ENCODE data around the gene SEC62.

SEC62 gene

GRCh38 chr3:169966951-169967915 is 626 bp downstream of the SEC62 start:
- DNase-seq (ENCODE audit: extremely low spot score, insufficient read length, low read depth) (no peak), FAIRE-seq (peak; percentile 58)

GRCh38 chr3:169968224-169968885 is 1.7 kb downstream of the SEC62 start:
- no peak for DNase-seq (ENCODE audit: extremely low spot score, insufficient read length, low read depth)
- FAIRE-seq: peak; percentile 33

- FAIRE-seq (peak; percentile 54), DNase-seq (ENCODE audit: extremely low spot score, insufficient read length, low read depth) (no peak)
Measured at GRCh38 chr3:169969174-169970095, 2.8 kb downstream of the SEC62 start.

- no peak for FAIRE-seq
- no peak for DNase-seq (ENCODE audit: extremely low spot score, insufficient read length, low read depth)
Measured at GRCh38 chr3:169970847-169971246, 4.2 kb downstream of the SEC62 start.

- no peak for DNase-seq (ENCODE audit: extremely low spot score, insufficient read length, low read depth)
- FAIRE-seq: no peak
Measured at GRCh38 chr3:169971522-169971921, 4.9 kb downstream of the SEC62 start.

GRCh38 chr3:169980055-169980454 is 13.4 kb downstream of the SEC62 start:
- DNase-seq (ENCODE audit: extremely low spot score, insufficient read length, low read depth) (no peak), FAIRE-seq (no peak)

- FAIRE-seq: peak; percentile 29
- no peak for DNase-seq (ENCODE audit: extremely low spot score, insufficient read length, low read depth)
Measured at GRCh38 chr3:169984292-169984691, 17.7 kb downstream of the SEC62 start.

GRCh38 chr3:169990431-169990830 is 23.8 kb downstream of the SEC62 start:
- FAIRE-seq: no peak
- DNase-seq (ENCODE audit: extremely low spot score, insufficient read length, low read depth): no peak

GRCh38 chr3:169992156-169992555 is 25.5 kb downstream of the SEC62 start:
- DNase-seq (ENCODE audit: extremely low spot score, insufficient read length, low read depth) (no peak), FAIRE-seq (no peak)

GRCh38 chr3:169992781-169993180 is 26.2 kb downstream of the SEC62 start:
- no peak for DNase-seq (ENCODE audit: extremely low spot score, insufficient read length, low read depth)
- no peak for FAIRE-seq

GRCh38 chr3:169993761-169994160 is 27.2 kb downstream of the SEC62 start:
- FAIRE-seq: no peak
- DNase-seq (ENCODE audit: extremely low spot score, insufficient read length, low read depth): no peak

GRCh38 chr3:169996063-169996462 is 29.5 kb downstream of the SEC62 start:
- DNase-seq (ENCODE audit: extremely low spot score, insufficient read length, low read depth) (no peak), FAIRE-seq (no peak)

- FAIRE-seq (peak; percentile 52), DNase-seq (ENCODE audit: extremely low spot score, insufficient read length, low read depth) (no peak)
Measured at GRCh38 chr3:169998668-169999131, 32.1 kb downstream of the SEC62 start.

- no peak for FAIRE-seq
- no peak for DNase-seq (ENCODE audit: extremely low spot score, insufficient read length, low read depth)
Measured at GRCh38 chr3:169999433-169999832, 32.8 kb downstream of the SEC62 start.

- FAIRE-seq (no peak), DNase-seq (ENCODE audit: extremely low spot score, insufficient read length, low read depth) (no peak)
Measured at GRCh38 chr3:170000051-170000450, 33.4 kb downstream of the SEC62 start.

GRCh38 chr3:170002231-170002630 is 35.6 kb downstream of the SEC62 start:
- DNase-seq (ENCODE audit: extremely low spot score, insufficient read length, low read depth) (no peak), FAIRE-seq (no peak)

GRCh38 chr3:170002879-170003278 is 36.3 kb downstream of the SEC62 start:
- FAIRE-seq: no peak

GRCh38 chr3:170003881-170004356 is 37.3 kb downstream of the SEC62 start:
- no peak for FAIRE-seq
- no peak for DNase-seq (ENCODE audit: extremely low spot score, insufficient read length, low read depth)

More at GRCh38 chr3:170002879-170003278, 36.3 kb downstream of the SEC62 start:
- DNase-seq (ENCODE audit: extremely low spot score, insufficient read length, low read depth): no peak

- DNase-seq (ENCODE audit: extremely low spot score, insufficient read length, low read depth) (no peak), FAIRE-seq (peak; percentile 86)
Measured at GRCh38 chr3:170007031-170007663, 40.5 kb downstream of the SEC62 start.

Measured in GM18507 (cell line).